Inflammatory macrophage (primary cell): ENCODE results near the gene SCAMP4.

Source experiments
- DNase-seq, 2 donors: peaks; one replicate each; pipeline ENCODE4 v3.0.0-alpha.2; 2020 to 2022

Gene SCAMP4

DNA sequence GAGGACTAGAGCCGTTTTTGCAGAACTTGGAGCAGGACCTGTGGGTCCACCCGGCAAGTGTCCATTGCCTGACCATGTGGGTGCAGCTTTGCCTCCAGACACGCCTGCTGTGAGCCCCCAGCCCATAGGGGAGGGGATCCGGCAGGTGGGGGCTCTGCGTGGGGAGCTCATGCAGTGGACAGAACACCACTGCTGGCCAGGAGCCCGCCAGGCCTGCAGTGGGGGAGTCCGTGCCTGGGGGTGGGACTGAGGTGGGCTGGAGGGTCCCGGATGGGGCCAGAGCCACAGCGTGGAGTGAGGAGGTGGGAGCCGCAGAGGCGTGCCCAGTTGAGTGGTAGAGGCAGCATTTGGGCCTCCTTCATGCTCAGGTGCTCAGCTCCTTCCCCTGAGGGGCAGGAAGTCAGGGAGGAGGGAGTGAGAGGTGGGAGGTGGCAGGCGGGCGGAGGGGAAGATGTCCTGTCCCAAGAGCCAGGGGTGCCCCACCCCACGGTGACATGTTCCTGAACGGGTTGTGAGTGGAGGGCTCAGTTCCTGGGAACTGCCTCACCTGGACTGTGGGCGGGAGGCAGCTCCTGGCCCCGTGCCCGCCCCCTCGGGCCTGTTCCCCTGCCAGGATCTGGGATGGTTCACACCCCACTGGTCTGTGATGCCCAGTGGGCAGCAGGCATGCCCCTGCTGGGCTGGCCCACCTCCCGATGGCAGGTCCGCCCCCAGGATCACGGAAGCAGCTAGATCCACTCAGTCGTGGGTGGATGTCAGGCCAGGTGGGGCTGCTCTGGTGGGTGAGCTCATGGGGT is 8.8 kb downstream of the SCAMP4 start:
- DNase-seq, result no peak

DNA sequence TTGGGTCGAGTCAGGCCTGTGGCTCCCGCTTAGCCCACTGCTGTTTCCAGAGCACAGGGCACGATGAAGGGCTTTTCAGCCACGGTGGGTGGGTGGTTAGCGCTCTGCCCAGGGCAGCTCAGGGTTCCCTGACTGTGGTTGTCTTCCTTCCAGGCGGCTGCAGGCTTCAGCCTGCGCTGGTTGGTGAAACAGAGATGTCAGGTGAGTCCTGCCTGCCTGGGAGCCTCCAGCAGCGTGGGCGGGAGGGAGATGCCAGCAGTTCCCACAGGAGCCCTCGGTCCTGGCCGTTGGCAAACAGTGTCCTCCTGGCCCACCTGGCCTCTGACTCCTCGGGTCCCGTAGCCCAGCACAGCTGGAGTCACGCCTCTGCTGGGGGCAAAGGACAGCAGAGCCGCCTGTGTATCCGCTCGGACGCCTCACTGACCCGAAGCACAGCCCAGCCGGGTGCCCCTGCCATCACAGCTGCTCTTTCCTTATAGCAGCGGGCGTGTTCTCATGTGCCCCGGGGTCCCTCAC is 9.7 kb downstream of the SCAMP4 start:
- DNase-seq, result no peak

DNA sequence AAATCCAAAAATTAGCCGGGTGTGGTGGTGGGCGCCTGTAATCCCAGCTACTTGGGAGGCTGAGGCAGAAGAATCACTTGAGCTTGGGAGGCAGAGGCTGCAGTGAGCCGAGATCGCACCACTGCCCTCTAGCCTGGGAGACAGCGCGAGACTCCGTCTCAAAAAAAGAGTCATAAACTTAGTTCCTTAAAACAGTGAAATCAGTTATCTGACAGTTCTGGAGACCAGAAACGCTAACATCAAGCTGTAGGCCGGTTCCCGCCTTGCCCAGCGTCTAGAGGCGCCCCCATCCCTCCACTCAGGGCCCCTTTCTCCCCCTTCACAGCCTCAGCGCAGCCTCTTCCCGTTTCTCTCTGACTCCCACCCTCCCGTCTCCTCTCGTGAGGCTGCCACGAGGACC is 11.9 kb downstream of the SCAMP4 start:
- peak; percentile 42 to 43 for DNase-seq

DNA sequence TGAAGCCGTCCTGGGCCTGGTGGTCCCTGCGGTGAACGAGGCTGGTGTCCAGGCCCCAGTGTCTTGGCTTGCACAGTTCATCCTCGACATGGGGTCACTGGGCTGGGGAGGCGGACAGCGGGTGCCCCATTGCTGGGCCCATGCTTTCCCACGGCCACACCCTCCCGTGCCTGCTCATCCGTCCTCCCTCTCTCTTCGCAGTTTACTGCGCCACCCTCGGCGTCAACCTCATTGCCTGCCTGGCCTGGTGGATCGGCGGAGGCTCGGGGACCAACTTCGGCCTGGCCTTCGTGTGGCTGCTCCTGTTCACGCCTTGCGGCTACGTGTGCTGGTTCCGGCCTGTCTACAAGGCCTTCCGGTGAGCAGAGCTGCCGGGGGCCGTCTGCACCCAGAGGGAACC is 12.7 kb downstream of the SCAMP4 start:
- DNase-seq, result no peak

DNA sequence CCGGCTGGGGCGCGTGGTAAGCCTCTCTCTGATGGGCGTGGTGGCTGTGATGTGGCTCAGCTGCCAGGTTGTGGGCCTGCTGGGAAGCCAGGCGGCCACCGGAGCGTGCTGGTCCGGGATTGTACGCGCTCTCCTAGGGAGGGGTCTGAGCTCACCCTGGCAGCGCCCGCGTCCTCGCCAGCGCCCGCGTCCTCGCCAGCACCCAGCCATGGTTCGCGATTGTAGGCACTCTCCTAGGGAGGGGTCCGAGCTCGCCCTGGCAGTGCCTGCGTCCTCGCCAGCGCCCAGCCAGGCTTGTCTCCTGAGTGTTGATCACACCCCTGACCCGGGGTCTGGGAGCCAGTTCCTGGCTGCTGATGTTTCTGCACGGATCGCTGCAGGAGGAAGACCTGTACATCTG is 13.8 kb downstream of the SCAMP4 start:
- no peak for DNase-seq

DNA sequence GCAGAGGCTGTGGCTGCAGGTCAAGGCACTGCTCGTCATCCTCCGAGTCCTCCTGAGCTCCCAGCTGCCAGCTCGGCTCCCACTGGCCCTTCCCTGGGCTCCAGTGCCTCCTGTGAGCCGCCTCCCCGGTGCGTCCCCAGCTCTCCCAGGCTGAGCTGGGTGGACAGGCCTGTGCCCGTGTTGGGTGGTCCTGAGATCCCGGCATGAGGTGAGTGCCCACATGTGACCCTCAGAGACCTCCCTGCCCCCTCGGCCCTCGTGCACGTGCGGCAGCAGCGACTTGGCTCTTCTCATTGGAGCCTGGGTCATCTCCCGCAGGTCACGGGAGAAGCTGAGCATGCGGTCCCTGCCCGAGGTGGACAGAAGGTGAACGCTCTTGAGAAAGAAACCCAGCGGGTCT is 15.4 kb downstream of the SCAMP4 start:
- DNase-seq, result no peak

DNA sequence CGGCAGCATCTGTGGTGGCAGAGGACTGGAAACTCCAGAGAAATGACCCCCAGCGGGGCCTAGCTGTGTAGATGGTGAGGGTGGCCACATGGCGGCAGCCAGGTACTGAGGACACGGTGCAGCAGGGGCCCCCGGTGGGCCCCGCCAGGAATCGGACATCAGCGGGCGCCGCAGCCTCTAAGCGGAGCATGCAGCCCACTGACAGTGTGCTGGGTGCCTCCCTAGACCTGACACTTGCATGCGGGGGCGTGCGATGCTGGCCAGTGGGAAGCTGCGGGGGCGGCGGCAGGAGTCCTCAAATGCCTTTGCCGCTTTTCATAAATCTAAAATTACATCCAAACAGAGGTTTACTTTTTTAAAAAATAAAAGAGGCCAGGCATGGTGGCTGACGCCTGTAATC is 16.1 kb downstream of the SCAMP4 start:
- no peak for DNase-seq

DNA sequence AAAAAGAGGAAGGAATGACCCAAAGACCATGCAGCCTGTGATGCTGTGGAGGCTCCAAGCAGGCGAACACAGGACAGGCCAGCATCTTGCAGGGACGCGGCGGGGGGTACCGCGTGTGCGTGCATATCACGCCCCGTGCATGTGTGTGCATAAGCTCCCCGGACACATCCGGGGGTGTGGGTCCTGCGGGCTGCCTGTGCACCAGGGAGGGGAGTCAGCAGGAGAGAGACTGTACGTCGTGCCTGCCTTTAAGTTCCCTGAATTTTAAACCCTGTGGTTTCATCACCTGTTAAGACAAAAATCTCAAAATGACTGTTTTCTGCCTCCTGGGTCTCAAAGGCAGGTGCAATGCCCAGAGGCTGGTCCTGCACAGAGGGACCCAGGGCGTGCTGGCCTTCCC is 16.6 kb downstream of the SCAMP4 start:
- no peak for DNase-seq

DNA sequence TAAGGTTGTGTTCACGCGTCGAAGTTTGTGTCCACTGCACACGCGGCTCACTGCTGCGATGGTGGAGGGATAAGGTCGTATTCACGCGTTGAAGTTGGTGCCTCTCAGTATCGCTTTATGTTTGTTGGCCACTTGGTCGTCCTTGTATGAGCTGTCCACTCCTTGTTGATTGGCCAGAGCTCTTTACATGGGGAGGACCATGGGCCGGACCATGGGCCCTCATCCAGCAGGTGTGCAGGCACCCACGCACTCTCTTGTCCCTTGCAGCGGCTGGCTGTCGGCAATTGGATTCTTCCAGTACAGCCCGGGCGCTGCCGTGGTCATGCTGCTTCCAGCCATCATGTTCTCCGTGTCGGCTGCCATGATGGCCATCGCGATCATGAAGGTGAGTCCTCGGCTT is 17.6 kb downstream of the SCAMP4 start:
- no peak for DNase-seq

DNA sequence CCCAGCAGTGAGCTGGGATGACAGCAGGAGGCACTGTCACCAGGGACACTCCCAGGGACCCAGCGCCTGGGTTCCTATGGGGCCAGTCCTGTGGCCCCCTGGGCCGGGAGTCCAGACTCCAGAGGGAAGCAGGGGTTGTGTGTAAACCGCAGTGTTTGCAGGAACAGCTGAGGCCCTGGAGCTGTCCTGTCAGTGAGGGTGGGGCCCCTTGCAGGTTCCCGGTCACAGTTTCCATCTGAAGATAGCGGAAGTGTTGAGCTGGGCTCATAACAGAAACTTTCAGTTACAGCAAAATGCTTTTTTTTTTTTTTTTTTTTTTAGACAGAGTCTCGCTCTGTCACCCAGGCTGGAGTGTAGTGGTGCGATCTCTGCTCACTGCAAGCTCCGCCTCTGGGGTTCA is 18.1 kb downstream of the SCAMP4 start:
- peak; percentile 63 to 72 for DNase-seq

DNA sequence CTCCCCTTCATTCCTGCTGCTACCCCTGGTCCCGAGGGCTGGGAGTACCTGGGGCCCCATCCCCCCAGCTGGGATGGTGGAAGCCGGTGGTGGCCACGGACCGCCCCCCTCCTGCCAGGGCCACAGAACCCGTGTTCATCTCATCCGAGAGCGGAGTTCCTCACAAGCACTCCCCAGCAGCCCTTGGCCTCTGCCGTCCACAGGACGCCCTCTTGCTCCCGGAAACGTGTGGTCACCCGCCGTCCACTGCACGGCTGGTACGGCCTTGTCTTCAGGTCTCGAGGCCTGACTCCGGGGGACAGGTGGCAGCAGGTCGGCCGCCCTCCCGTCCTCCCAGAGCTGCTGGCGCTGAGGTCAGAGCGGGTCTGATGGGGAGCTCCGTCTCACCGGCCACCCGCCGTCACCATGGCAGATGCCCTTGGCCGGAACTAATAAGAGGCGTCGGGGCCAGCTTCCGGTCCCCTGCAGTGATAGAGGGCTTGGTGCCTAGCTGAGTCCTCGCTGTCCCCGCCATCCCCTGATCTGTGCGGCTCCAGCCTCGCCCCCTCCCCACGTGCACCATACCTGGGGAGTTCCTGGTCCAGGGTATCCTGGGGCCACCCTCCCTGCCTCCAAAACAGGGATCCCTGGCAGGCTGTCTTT is 19.2 kb downstream of the SCAMP4 start:
- DNase-seq, result no peak

DNA sequence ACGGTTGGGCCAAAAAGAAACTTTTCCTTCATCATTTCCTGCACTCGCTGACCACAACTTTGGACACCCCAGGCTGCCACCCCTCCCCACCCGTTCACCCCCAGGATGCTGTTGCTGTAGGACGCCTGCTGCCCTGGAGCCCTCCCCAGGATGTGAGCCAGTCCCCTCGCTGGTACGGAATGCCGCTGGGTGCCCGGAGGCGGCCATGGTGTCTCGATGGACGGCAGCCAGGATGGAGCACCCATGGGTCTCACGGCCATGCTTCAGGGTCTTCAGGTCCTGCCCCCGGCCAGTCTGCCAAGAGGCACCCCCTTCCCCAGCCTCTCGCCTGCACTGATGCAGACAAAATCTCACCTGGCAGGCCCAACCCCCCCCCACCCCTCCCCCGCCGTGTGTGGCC is 20.3 kb downstream of the SCAMP4 start:
- DNase-seq, result no peak

DNA sequence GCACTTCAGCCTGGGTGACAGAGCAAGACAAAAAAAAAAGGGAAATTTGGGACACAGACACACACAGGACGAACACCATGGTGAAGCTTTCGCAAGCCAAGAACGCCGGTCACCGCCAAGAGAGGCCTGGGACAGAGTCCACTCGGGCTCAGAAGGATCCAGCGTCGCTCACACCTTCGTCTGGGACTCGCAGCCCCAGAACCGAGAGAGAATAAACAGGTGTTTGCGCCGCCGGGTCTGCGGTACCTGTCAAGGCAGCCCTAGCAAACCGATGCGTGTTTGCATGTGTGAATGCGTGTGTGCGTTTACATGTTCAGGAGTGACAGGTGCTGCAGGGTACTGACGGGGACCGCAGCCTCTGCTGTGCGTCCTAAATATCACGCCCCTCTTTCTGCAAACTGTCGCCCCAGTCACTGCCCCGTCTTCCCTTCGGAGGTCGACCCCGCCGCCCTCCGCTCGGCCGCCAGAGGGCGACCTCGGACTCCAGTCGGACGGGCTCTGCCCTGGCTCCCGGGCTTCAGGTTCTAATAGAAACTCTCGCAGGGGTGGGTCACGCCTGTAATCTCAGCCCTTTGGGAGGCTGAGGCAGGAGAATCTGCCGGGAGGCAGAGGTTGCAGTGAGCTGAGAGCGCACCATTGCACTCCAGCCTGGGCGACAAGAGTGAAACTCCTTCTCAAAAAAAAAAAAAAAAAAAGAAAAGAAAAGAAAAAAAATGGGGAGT is 24.0 kb downstream of the SCAMP4 start:
- DNase-seq, result peak; percentile 80 to 85

DNA sequence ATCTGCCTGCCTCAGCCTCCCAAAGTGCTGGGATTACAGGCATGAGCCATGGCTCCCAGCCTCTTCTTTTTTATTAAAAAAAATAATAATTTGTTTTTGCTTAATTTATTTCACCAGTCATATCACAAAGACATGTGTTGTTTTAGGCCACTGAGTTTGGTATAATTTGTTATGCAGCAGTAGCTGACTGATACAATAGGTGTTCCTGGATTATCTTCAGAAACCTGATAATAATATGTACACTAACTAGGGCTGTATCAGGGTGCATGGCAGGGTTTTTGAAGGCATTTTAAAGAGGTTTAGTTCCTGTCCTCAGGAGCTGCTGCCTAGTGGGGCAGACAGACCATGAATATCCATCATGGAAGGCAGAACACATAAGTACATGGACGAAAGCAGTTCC is 26.2 kb downstream of the SCAMP4 start:
- no peak for DNase-seq

DNA sequence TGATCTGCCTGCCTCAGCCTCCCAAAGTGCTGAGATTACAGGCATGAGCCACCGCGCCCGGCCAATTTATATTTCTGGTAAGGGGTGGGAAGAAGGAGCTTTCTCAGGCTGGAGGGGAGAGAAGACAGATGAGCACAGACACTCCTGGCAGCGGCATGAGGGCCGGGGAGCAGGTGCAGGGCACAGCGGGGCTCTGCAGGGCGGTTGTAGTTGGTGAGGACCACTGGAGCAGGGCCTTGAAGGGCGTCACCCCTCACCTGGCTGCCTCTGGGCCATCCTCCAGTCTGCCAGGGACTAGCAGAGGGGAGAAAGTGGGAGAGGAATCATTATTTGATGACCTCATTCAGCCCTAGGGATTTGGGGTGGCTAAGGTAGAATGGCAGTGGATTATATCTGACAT is 27.2 kb downstream of the SCAMP4 start:
- DNase-seq, result no peak

DNA sequence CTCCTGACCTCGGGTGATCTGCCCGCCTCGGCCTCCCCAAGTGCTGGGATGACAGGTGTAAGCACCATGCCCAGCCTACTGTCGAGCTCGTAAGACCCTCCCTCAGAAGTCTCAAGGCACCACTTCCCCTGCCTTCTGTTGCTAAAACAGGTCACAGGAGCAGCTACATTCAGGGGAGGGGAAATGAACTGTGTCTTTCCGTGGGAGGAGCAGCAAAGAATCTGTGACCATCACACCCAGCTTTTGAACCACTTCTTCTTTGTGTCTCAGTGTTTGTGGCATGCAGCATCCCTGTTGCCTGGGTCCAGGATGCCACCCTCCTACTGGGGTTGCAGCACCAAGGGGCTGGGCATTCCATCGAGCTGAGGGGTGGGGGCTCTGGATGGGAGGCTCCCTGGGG is 28.0 kb downstream of the SCAMP4 start:
- DNase-seq, result peak; percentile 56 to 75

DNA sequence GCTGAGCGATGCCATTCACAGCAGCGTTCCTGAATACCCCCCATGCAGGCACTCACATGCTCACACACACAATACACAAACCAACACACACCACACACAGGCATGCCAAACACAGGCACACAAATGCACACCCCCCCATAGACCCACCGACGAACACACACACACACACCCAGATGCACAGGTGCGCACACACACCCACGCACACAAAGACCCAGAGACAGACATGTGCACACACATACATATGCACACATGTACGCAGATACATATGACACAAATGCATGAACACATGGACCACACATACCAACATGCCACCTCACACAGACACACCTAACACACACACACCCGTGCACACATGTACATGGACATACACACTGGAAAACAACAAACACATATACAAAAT is 28.7 kb downstream of the SCAMP4 start:
- no peak for DNase-seq

DNA sequence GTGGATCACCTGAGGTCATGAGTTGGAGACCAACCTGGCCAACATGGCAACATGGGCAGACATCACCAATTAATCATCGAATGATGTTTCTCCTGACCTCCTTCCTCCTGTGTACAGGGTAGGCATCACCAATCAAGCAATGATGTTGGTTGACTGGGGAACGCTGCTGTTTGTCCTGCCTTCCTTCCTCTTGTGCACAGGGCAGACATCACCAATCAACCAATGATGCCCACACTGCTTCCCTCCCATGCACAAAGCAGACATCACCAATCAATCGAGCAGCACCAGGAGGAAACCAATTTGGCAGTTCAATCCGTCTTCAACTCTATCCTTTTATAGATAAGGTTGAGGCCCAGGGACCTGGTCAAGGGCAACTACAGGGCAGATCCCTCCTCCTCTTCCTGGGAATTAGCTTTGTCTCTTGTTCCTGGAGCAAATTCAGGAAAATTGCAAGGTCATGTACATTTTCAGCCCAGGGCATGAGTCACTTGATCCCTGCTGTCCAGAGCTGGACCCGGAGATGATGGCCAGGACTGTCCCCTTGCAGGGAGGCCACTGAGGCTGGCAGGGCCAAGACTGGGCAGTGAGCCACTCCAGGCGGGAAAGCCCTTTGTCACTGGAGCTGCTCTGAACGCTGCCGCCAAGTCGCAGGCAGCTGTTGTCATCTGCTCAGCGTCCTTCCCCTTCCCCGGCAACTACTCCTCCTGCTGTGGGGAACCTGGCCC is 30.4 kb downstream of the SCAMP4 start:
- DNase-seq, result peak; percentile 70 to 74

DNA sequence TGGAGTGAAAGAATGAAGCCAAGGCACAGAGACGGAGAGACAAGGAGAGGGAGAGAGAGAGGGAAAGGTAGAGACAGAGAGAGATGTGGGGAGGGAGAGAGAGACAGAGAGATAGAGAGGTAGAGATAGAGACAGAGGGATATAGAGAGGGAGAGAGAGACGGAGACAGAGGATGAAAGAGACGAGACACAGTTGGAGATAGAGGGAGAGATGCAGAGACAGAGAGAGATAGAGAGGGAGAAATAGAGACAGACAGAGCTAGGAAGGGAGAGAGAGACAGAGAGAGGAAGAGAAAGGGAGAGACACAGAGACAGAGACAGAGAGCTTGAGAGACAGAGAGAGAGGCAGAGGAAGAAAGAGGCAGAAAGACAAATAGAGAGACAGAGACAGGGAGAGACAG is 31.2 kb downstream of the SCAMP4 start:
- DNase-seq, result no peak

DNA sequence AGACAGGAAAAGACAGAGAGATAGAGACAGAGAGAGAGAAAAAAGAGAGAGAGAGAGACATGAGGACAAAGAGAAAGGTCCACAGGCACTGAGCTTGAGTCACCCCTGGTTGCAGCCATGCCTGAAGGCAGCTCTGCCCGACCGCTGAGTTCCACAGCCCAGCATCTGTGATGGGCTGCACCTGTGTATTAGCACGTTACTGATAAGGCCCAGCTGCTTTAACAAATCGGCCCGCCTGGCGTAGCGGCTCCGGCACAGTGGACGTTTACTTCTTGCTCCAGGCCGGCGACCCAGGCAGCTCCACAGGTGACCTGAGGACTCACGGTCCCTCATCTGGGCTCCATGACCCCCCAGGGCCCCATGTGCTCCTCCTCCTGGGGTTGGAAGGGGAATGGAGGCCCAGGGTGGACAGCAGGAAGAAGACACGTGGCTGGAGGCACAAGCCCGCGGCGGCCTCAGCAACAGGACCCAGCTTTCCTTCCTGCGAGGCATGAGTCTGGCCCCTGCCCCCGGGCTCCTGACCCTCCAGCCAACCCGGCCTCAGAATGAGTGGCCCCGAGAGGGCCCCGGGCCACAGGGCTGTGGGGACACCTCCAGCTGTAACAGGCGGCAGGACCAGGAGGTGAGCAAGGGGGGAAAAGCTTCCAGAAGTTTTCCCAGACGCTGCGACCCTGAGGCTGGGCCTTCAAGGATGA is 31.9 kb downstream of the SCAMP4 start:
- DNase-seq, result no peak

DNA sequence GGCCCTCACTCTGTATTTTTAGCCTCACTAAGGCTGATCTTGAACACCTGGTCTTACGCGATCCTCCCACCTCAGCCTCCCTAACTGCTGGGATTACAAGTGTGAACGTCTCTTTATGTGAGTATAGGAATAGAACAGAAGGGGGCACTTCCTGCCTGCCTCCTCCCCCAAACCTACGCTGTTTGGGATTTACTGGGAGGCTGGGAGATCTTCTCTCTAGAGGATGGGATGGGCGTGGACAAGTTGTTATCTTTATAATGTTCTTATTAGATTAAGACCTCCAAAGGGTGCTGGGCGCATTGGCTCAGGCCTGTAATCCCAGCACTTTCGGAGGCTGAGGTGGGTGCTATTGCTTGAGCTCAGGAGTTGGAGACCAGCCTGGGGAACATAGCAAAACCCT is 32.9 kb downstream of the SCAMP4 start:
- DNase-seq, result no peak
